Spinal cord (tissue), 10 donors: ENCODE results near the gene MED12. TPM values are rescaled to one million over a fixed set of nuclear protein-coding genes. Genes with fewer than 3 reads are reported as not detected.

Experiments
- DNase-seq, 6 donors: peaks; one replicate each; pipeline versions ENCODE4 v3.0.0 to v3.0.0-alpha.2; 2013 to 2015; ENCODE audit warnings: low spot score in 6 of 6, low read depth in 4 of 6
- H3K27ac ChIP-seq: one replicate; pipeline ENCODE4 v1.5.1; 2013; ENCODE audit warnings: low read depth, low read length, control low read depth
- H3K27me3 ChIP-seq: one replicate; pipeline ENCODE4 v1.6.1; 2013; ENCODE audit warnings: low read length; ENCODE audit not compliant: control insufficient read depth, insufficient read depth
- H3K36me3 ChIP-seq: one replicate; pipeline ENCODE4 v1.6.1; 2013; ENCODE audit warnings: low read length; ENCODE audit not compliant: control insufficient read depth, insufficient read depth
- H3K4me1 ChIP-seq: one replicate; pipeline ENCODE4 v1.6.1; 2013; ENCODE audit warnings: low read length; ENCODE audit not compliant: control insufficient read depth, insufficient read depth
- H3K4me3 ChIP-seq: one replicate; pipeline ENCODE4 v1.5.1; 2013; ENCODE audit warnings: low read depth, low read length, control low read depth
- H3K9me3 ChIP-seq: one replicate; pipeline ENCODE4 v1.6.1; 2013; ENCODE audit warnings: low read length; ENCODE audit not compliant: control insufficient read depth, insufficient read depth
- WGBS: methylation state at CpG from one replicate; pipeline ENCODE4 v1.1.5; 2013; ENCODE audit warnings: missing lambda C conversion rate; ENCODE audit not compliant: insufficient coverage; 5-methylcytosine and 5-hydroxymethylcytosine counted together
- polyA plus RNA-seq, 2 donors: library from polyadenylated mRNA; unstranded; fragments of 120-200 nt; gene quantifications; one replicate each; pipeline ENCODE4 v1.2.1, GENCODE V29; 2013; ENCODE audit not compliant: insufficient read length in 2 of 2
- total RNA-seq, 2 donors: library from RNA; depleted of rRNA in 1 of 2; stranded (reverse); fragments of 120-200 nt in 1 of 2; fragments of >200 nt in 1 of 2; gene quantifications; one replicate each; pipeline versions ENCODE4 v1.2.3 to v1.2.4, GENCODE V29; 2013 to 2014
- donor health status: healthy.

The MED12 gene
- total and polyA plus RNA-seq, 4 donors: 23.4 to 39.7 (median 29.9) TPM

DNA sequence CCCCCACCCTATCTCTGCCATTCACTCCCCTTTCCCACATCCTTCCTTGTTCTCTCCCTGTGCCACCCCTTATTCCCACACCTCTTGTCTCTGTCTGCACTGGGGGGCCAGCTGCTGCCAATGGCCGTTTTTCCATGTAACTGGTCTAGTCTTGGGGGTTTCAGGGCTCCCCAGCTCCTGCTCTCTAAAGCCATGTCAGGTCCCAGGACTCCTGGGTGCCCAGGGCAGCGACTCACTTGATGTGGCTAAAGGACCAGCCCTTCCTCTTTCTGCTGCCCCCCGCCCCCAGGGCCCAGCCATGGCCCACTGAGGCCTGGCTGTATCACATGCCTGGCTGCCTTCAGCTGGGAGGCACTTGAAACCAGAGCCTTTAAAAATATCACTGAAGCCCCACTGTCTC, 36.2 kb downstream of the MED12 start:
- Histone ChIP-seq H3K27ac (no peak overlapping the region), H3K36me3 (peaks cover 48% of the 10 kb centered on the region), H3K4me1 (no peaks in the 10 kb centered on the region), H3K27me3 (no peaks in the 10 kb centered on the region), H3K9me3 (no peaks in the 10 kb centered on the region), H3K4me3 (no peak overlapping the region)
- no peak for DNase-seq
- WGBS: 55% methylated on average over 3 of the region's 3 CpGs

DNA sequence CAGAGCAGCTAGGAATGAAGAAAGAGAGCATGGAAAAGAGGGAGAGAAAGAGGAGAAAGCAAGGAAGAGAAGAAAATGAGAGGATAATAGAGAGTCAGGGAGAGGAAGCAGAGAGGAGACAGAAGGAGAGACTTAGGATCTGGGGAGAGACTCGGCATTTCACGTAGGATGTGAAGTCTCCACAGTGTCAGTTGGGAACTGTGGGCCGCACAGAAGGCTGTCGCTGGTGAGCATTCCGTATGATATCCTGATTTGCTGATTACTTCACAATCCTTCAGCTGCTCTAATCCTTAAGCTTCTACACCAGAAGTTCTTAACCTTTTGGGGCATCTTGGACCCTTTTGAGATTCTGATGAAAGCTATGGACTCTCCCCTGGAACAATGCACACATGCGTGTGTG, 40.2 kb downstream of the MED12 start:
- Histone ChIP-seq H3K27me3 (no peaks in the 10 kb centered on the region), H3K9me3 (no peaks in the 10 kb centered on the region), H3K27ac (no peak overlapping the region), H3K4me1 (no peaks in the 10 kb centered on the region), H3K36me3 (peaks cover 34% of the 10 kb centered on the region), H3K4me3 (no peak overlapping the region)
- WGBS: 87% methylated on average over 6 of the region's 6 CpGs
- DNase-seq: no peak

DNA sequence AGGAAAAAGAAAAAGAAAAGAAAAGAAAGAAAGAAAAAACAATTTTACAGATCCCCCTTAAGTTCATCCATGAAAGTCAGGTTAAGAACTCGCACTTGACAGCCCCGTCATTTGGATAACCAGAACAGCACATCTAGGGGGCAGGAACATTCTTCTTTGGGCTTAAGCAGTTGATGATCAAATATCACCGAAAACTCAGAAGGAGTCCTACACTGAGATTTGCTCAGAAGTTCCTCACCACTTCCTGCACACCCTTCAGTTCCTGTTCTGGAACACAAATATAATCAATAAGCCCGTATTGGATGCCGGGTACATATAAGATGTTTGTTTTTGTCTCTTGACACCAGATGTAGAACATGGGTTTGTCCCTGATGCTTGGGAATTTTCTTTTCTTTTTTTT, 40.9 kb downstream of the MED12 start:
- no peaks in the 10 kb centered on the region for H3K27me3 ChIP-seq
- H3K9me3 ChIP-seq: no peaks in the 10 kb centered on the region
- no peak for DNase-seq
- H3K36me3 ChIP-seq: peaks cover 35% of the 10 kb centered on the region
- 87% methylated on average over 2 of the region's 5 CpGs for WGBS
- H3K27ac ChIP-seq: no peak overlapping the region
- no peak overlapping the region for H3K4me3 ChIP-seq
- no peaks in the 10 kb centered on the region for H3K4me1 ChIP-seq

DNA sequence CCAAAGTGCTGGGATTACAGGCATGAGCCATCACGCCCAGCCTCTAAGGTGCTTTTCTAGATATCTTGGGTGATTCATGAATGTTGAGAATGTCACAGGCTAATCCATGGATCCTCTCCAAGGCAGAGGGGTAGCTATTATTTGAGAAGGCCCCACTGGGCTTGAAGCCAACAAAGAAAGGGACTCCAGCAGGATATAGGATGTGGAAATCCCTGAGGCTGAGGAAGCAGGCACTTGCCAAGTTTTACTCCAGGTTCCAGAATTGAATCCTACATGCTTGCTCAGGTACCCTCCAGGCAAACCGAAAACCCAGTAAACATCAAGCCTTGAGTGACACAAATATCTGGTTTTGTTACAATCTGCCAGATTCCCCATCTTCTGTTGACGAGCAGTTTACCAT, 42.1 kb downstream of the MED12 start:
- WGBS: 82% methylated on average over 2 of the region's 3 CpGs
- no peak for DNase-seq
- Histone ChIP-seq H3K4me1 (peaks cover 3% of the 10 kb centered on the region), H3K27me3 (no peaks in the 10 kb centered on the region), H3K4me3 (no peak overlapping the region), H3K9me3 (no peaks in the 10 kb centered on the region), H3K36me3 (peaks cover 25% of the 10 kb centered on the region), H3K27ac (no peak overlapping the region)

DNA sequence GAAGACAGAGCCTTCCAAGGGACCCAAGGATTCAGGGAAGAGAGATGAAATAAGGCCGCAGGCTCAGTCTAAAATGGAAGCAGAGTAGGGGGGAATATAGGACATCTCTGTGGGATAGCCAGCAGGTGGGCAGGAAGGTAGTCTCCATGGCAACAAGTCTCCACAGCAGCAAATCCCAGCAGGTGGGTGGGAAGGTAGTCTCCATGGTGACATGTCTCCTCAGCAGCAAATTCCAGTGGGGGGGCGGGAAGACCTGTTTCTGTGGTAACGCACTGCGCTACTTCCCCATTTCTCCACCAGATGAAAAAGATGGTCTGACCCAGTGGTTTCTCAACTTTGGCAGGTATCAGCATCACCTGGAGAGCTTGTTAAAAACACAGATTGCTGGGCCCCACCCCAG, 44.6 kb downstream of the MED12 start:
- no peak overlapping the region for H3K27ac ChIP-seq
- peak in 1 of 6 donors; percentile 26 for DNase-seq
- no peaks in the 10 kb centered on the region for H3K27me3 ChIP-seq
- no peaks in the 10 kb centered on the region for H3K9me3 ChIP-seq
- H3K4me1 ChIP-seq: peaks cover 6% of the 10 kb centered on the region
- WGBS: 33% methylated on average over 1 of the region's 4 CpGs
- peaks cover 18% of the 10 kb centered on the region for H3K36me3 ChIP-seq
- H3K4me3 ChIP-seq: no peak overlapping the region

DNA sequence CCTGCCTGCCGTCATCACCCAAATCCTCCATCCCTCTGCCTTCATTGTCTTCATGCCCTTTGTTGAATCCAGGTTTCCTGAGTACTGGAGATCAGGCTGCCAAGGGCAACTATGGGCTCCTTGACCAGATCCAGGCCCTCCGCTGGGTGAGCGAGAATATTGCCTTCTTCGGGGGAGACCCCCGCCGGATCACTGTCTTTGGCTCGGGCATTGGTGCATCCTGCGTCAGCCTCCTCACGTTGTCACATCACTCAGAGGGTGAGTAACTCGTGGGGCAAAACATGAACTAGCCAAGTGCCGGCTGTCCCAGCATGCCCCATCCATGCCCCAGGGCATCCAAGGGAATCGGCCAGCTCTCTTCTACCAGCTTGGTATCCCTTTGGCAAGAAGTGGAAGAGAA, 45.7 kb downstream of the MED12 start:
- H3K27me3 ChIP-seq: no peaks in the 10 kb centered on the region
- H3K4me1 ChIP-seq: peaks cover 6% of the 10 kb centered on the region
- H3K36me3 ChIP-seq: peaks cover 21% of the 10 kb centered on the region
- WGBS: 87% methylated on average over 10 of the region's 12 CpGs
- DNase-seq: no peak
- no peak overlapping the region for H3K4me3 ChIP-seq
- no peaks in the 10 kb centered on the region for H3K9me3 ChIP-seq
- no peak overlapping the region for H3K27ac ChIP-seq

DNA sequence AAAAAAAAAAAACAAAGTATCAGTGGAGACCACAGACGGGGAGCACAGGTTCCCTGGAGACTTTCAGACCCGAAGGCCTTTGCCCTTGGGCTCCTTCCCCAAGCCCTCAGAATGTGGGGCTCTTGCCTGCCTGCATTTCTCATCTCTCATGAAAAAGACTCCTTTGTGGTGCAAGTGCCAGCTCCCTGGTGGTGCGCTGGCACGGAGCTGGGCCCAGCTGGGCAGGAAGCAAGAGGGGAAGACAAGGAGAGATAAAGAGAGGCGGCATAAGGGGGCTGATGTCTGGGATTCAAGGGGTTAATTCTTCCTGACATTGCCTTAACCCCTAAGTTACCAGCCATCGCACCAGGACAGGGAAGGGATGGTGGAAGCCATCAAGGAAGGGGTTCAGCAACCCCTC, 48.1 kb downstream of the MED12 start:
- Histone ChIP-seq H3K27me3 (no peaks in the 10 kb centered on the region), H3K4me1 (peaks cover 6% of the 10 kb centered on the region), H3K9me3 (no peaks in the 10 kb centered on the region), H3K36me3 (peaks cover 34% of the 10 kb centered on the region), H3K27ac (no peak overlapping the region), H3K4me3 (no peak overlapping the region)
- WGBS: 35% methylated on average over 2 of the region's 6 CpGs
- DNase-seq: peak in 2 of 6 donors; percentile 13 to 30

DNA sequence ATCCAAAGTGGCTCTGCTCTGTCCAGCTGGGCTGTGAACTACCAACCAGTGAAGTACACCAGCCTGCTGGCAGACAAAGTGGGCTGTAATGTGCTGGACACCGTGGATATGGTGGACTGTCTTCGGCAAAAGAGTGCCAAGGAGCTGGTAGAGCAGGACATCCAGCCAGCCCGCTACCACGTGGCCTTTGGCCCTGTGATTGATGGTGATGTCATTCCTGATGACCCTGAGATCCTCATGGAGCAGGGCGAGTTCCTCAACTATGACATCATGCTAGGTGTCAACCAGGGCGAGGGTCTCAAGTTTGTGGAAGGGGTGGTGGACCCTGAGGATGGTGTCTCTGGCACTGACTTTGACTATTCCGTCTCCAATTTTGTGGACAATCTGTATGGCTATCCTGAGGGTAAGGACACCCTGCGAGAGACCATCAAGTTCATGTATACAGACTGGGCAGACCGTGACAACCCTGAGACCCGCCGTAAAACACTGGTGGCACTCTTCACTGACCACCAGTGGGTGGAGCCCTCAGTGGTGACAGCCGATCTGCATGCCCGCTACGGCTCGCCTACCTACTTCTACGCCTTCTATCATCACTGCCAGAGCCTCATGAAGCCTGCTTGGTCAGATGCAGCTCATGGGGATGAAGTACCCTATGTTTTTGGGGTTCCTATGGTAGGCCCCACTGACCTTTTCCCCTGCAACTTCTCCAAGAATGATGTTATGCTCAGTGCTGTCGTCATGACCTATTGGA, 48.8 kb downstream of the MED12 start:
- no peaks in the 10 kb centered on the region for H3K9me3 ChIP-seq
- peaks cover 34% of the 10 kb centered on the region for H3K36me3 ChIP-seq
- no peak overlapping the region for H3K4me3 ChIP-seq
- H3K4me1 ChIP-seq: peaks cover 6% of the 10 kb centered on the region
- 86% methylated on average over 15 of the region's 17 CpGs for WGBS
- H3K27me3 ChIP-seq: no peaks in the 10 kb centered on the region
- no peak for DNase-seq
- no peak overlapping the region for H3K27ac ChIP-seq

DNA sequence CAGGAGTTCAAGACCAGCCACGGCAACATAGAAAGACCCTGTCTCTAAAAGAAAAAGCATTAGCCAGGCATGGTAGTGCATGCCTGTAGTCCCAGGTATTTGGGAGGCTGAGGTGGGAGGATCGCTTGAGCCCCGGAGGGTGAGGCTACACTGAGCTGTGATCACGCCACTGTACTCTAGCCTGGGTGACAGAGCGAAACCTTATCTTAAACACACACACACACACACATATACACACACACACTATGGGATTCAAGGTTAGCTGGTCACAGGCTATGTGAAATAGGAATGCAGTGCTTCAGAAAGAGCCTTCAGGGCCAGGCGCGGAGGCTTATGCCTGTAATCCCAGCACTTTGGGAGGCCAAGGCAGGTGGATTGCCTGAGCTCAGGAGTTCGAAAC, 49.7 kb downstream of the MED12 start:
- no peak for DNase-seq
- Histone ChIP-seq H3K27ac (no peak overlapping the region), H3K36me3 (peaks cover 34% of the 10 kb centered on the region), H3K9me3 (no peaks in the 10 kb centered on the region), H3K27me3 (no peaks in the 10 kb centered on the region), H3K4me1 (peaks cover 6% of the 10 kb centered on the region), H3K4me3 (no peak overlapping the region)
- WGBS: 88% methylated on average over 6 of the region's 8 CpGs

DNA sequence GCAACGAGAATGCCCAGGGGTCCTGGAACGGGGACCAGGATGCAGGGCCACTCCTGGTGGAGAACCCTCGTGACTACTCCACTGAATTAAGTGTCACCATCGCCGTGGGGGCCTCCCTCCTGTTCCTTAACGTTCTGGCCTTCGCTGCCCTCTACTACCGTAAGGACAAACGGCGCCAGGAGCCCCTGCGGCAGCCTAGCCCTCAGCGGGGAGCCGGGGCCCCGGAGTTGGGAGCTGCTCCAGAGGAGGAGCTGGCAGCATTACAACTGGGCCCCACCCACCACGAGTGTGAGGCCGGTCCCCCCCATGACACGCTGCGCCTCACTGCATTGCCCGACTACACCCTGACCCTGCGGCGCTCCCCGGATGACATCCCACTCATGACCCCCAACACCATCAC, 51.2 kb downstream of the MED12 start:
- peaks cover 6% of the 10 kb centered on the region for H3K4me1 ChIP-seq
- 79% methylated on average over 21 of the region's 22 CpGs for WGBS
- no peaks in the 10 kb centered on the region for H3K9me3 ChIP-seq
- DNase-seq: no peak
- no peak overlapping the region for H3K27ac ChIP-seq
- H3K27me3 ChIP-seq: no peaks in the 10 kb centered on the region
- H3K36me3 ChIP-seq: peaks cover 26% of the 10 kb centered on the region
- H3K4me3 ChIP-seq: no peak overlapping the region
